Measurements from ENCODE around the gene DHX16.

DHX16 gene

DNA sequence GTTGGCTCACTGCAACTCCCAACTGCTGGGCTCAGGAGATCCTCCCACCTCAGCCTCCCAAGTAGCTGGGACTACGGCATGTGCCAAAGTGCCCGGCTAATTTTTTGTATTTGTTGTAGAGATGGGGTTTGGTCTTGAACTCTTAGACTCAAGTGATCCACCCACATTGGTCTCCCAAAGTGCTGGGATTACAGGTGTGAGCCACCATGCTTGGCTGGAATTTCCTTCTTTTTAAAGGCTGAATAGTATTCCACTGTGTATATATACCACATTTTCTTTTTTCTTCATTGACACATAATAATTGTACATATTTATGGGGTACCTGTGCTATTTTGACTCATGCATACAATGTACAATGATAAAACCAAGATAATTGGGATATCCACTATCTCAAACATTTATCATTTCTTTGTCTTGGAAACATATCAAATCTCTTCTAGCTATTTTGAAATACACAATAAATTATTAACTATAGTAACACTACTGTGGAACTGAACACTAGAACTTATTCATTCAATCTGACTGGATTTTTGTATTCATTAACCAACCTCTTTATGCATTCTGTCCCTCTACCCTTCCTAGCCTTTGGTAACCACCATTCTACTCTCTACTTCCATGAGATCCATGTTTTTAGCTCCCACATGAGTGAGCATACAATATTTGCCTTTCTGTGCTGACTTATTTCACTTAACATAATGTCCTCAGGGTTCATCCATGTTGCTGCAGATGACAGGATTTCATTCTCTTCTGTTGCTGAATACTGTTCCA, 36.5 kb upstream of the DHX16 start:
- H3K27ac Mint-ChIP-seq = no peak overlapping the region
- DNase-seq (ENCODE audit: low spot score) = no peak
- H3K27me3 Mint-ChIP-seq (ENCODE audit: low read depth) = no peaks in the 10 kb centered on the region
- H3K4me1 Mint-ChIP-seq (ENCODE audit: low read depth) = peaks cover 31% of the 10 kb centered on the region
- no peaks in the 10 kb centered on the region for H3K9me3 Mint-ChIP-seq
- H3K36me3 Mint-ChIP-seq (ENCODE audit: low read depth) = peaks cover 65% of the 10 kb centered on the region
- H3K4me3 Mint-ChIP-seq = no peak overlapping the region

GRCh38 chr6:30707281-30707850, 34.6 kb upstream of the DHX16 start:
- Mint-ChIP-seq H3K4me1 (ENCODE audit: low read depth) (peaks cover 17% of the 10 kb centered on the region), H3K4me3 (no peak overlapping the region), H3K27me3 (ENCODE audit: low read depth) (no peaks in the 10 kb centered on the region), H3K9me3 (no peaks in the 10 kb centered on the region), H3K36me3 (ENCODE audit: low read depth) (peaks cover 64% of the 10 kb centered on the region), H3K27ac (no peak overlapping the region)
- no peak for DNase-seq (ENCODE audit: low spot score)

- DNase-seq (ENCODE audit: low spot score) = no peak
- peaks cover under 1% of the 10 kb centered on the region for H3K4me1 Mint-ChIP-seq (ENCODE audit: low read depth)
- no peaks in the 10 kb centered on the region for H3K27me3 Mint-ChIP-seq (ENCODE audit: low read depth)
- H3K27ac Mint-ChIP-seq = no peak overlapping the region
- H3K36me3 Mint-ChIP-seq (ENCODE audit: low read depth) = peaks cover 53% of the 10 kb centered on the region
- H3K9me3 Mint-ChIP-seq = no peaks in the 10 kb centered on the region
- H3K4me3 Mint-ChIP-seq = no peak overlapping the region
Observed at GRCh38 chr6:30705620-30706019, 32.8 kb upstream of the DHX16 start.

GRCh38 chr6:30703821-30704220, 31.0 kb upstream of the DHX16 start:
- H3K36me3 Mint-ChIP-seq (ENCODE audit: low read depth) = peaks cover 57% of the 10 kb centered on the region
- no peak overlapping the region for H3K27ac Mint-ChIP-seq
- H3K4me1 Mint-ChIP-seq (ENCODE audit: low read depth) = no peaks in the 10 kb centered on the region

GRCh38 chr6:30703011-30703410, 30.2 kb upstream of the DHX16 start:
- H3K4me3 Mint-ChIP-seq = no peak overlapping the region
- H3K36me3 Mint-ChIP-seq (ENCODE audit: low read depth) = peaks cover 55% of the 10 kb centered on the region
- H3K4me1 Mint-ChIP-seq (ENCODE audit: low read depth) = no peaks in the 10 kb centered on the region
- no peak for DNase-seq (ENCODE audit: low spot score)
- no peaks in the 10 kb centered on the region for H3K9me3 Mint-ChIP-seq
- H3K27ac Mint-ChIP-seq = no peak overlapping the region
- no peaks in the 10 kb centered on the region for H3K27me3 Mint-ChIP-seq (ENCODE audit: low read depth)

More at GRCh38 chr6:30703821-30704220, 31.0 kb upstream of the DHX16 start:
- Mint-ChIP-seq H3K4me3 (no peak overlapping the region), H3K27me3 (ENCODE audit: low read depth) (no peaks in the 10 kb centered on the region), H3K9me3 (no peaks in the 10 kb centered on the region)
- DNase-seq (ENCODE audit: low spot score) = no peak

DNA sequence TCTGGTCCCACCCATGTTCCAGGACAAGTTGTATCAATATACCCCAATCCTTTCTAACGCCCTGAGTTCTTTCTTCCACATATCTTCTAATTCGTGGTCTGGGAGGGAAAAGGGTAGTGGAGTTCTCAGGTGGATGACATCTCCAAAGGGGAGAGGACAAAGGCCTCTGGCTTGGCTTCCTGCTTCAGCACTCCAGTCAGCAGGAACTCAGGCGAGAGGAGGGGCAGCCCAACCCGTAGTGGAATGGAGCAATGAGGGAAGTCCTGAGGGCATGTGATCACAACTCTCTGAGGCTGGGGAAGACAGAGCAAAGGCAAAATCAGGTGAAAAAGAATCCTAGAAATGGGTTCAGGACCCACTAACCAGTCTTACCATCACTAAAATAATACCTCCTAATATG, 27.5 kb upstream of the DHX16 start:
- Mint-ChIP-seq H3K4me3 (no peak overlapping the region), H3K9me3 (no peaks in the 10 kb centered on the region), H3K27me3 (ENCODE audit: low read depth) (no peaks in the 10 kb centered on the region), H3K27ac (no peak overlapping the region), H3K36me3 (ENCODE audit: low read depth) (peaks cover 40% of the 10 kb centered on the region), H3K4me1 (ENCODE audit: low read depth) (no peaks in the 10 kb centered on the region)
- no peak for DNase-seq (ENCODE audit: low spot score)

- peaks cover 3% of the 10 kb centered on the region for H3K4me1 Mint-ChIP-seq (ENCODE audit: low read depth)
- no peak overlapping the region for H3K27ac Mint-ChIP-seq
- peaks cover 11% of the 10 kb centered on the region for H3K36me3 Mint-ChIP-seq (ENCODE audit: low read depth)
Observed at GRCh38 chr6:30696432-30696831, 23.6 kb upstream of the DHX16 start.

GRCh38 chr6:30691208-30691847, 18.5 kb upstream of the DHX16 start:
- no peaks in the 10 kb centered on the region for H3K9me3 Mint-ChIP-seq
- DNase-seq (ENCODE audit: low spot score) = no peak
- H3K27ac Mint-ChIP-seq = peak overlapping the region; percentile 52
- peaks cover 8% of the 10 kb centered on the region for H3K36me3 Mint-ChIP-seq (ENCODE audit: low read depth)
- H3K4me3 Mint-ChIP-seq = peak overlapping the region; percentile 83
- H3K4me1 Mint-ChIP-seq (ENCODE audit: low read depth) = peaks cover 37% of the 10 kb centered on the region
- H3K27me3 Mint-ChIP-seq (ENCODE audit: low read depth) = no peaks in the 10 kb centered on the region

More at GRCh38 chr6:30696432-30696831, 23.6 kb upstream of the DHX16 start:
- H3K27me3 Mint-ChIP-seq (ENCODE audit: low read depth) = no peaks in the 10 kb centered on the region
- H3K4me3 Mint-ChIP-seq = no peak overlapping the region
- H3K9me3 Mint-ChIP-seq = no peaks in the 10 kb centered on the region
- no peak for DNase-seq (ENCODE audit: low spot score)

- Mint-ChIP-seq H3K27ac (peak within 1 kb of the TSS; percentile 80), H3K4me1 (ENCODE audit: low read depth) (peaks cover 40% of the 10 kb centered on the region), H3K9me3 (no peaks in the 10 kb centered on the region)
Observed at GRCh38 chr6:30690403-30691207, 17.8 kb upstream of the DHX16 start, which contains the start of gene NRM. TSS of gene NRM (minus strand) at chr6:30690984. CDS start at chr6:30690974, 10 bp downstream.

DNA sequence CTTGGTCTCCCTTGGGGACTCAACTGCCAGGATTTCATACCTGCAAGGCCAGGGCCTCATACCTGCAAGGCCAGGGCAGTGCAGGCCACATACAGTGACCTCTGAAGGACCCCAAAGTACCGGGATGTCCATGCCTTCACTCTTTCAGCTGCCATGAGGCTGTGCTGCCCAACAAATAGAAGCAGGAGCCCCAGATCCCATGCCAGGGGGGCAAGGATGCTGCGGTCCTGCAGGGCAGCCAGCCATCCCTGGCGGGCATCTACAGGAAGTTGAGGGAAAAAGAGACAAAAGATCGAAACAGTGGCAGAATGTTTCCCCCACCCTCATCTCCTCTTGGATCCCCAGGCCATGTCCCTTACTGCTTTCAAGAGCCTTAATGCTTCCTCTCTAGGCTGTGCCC, 17.2 kb upstream of the DHX16 start:
- H3K4me3 Mint-ChIP-seq = peak overlapping the region; percentile 96
- peaks cover 40% of the 10 kb centered on the region for H3K4me1 Mint-ChIP-seq (ENCODE audit: low read depth)
- no peaks in the 10 kb centered on the region for H3K27me3 Mint-ChIP-seq (ENCODE audit: low read depth)

More at GRCh38 chr6:30690403-30691207, 17.8 kb upstream of the DHX16 start, which contains the start of gene NRM:
- Mint-ChIP-seq H3K4me3 (peak within 1 kb of the TSS; percentile 96), H3K36me3 (ENCODE audit: low read depth) (peaks cover 15% of the 10 kb centered on the region), H3K27me3 (ENCODE audit: low read depth) (no peaks in the 10 kb centered on the region)
- peak; percentile 74 for DNase-seq (ENCODE audit: low spot score)

GRCh38 chr6:30689022-30689865, 16.4 kb upstream of the DHX16 start:
- Mint-ChIP-seq H3K9me3 (no peaks in the 10 kb centered on the region), H3K36me3 (ENCODE audit: low read depth) (peaks cover 26% of the 10 kb centered on the region), H3K4me3 (peak overlapping the region; percentile 96), H3K27ac (peak overlapping the region; percentile 93), H3K27me3 (ENCODE audit: low read depth) (no peaks in the 10 kb centered on the region), H3K4me1 (ENCODE audit: low read depth) (peaks cover 40% of the 10 kb centered on the region)
- no peak for DNase-seq (ENCODE audit: low spot score)

More for the DNA sequence above, 17.2 kb upstream of the DHX16 start:
- peak overlapping the region; percentile 80 for H3K27ac Mint-ChIP-seq
- no peaks in the 10 kb centered on the region for H3K9me3 Mint-ChIP-seq
- H3K36me3 Mint-ChIP-seq (ENCODE audit: low read depth) = peaks cover 21% of the 10 kb centered on the region
- no peak for DNase-seq (ENCODE audit: low spot score)

DNA sequence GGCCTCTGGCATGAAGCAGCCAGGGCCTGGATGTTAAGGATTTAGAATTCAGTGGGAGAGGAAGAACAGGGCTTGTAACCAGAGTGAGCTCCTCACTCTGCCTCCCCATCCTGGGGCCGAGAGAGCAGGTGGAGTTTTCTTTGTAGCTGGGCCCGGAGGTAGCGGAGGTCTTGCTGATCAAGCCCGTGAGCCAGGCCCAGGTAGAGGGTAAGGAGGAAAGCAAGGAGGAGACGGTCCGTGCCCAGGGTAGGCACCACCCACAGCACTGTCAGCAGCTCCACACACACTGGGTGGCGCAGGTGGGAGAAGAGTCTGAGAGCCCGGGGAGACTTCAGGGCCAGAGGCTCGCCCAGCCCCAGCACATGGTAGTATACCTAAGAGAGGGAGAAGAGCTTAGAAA, 15.8 kb upstream of the DHX16 start:
- H3K27me3 Mint-ChIP-seq (ENCODE audit: low read depth) = no peaks in the 10 kb centered on the region
- H3K9me3 Mint-ChIP-seq = no peaks in the 10 kb centered on the region
- peak overlapping the region; percentile 93 for H3K27ac Mint-ChIP-seq
- no peak for DNase-seq (ENCODE audit: low spot score)
- H3K4me3 Mint-ChIP-seq = peak overlapping the region; percentile 96
- peaks cover 33% of the 10 kb centered on the region for H3K36me3 Mint-ChIP-seq (ENCODE audit: low read depth)
- H3K4me1 Mint-ChIP-seq (ENCODE audit: low read depth) = peaks cover 40% of the 10 kb centered on the region
